ENCODE data around the gene LOC101059915.
"Not testable (repeated sequence)": the region's sequence is repeated elsewhere in the genome, so short reads cannot be mapped to it uniquely, and the experiment has no call there.

The LOC101059915 gene

GRCh38 chrX:71664202-71664601, 3.1 kb upstream of the LOC101059915 start:
- H3K4me1 ChIP-seq (ENCODE audit: control insufficient read depth, insufficient read depth, low read length); H3K9me3 ChIP-seq (ENCODE audit: control insufficient read depth, insufficient read depth, low read depth, low read length); H3K4me3 ChIP-seq (ENCODE audit: low read depth, low read length); POLR2A ChIA-PET; H3K36me3 ChIP-seq (ENCODE audit: control insufficient read depth in 2 of 2, insufficient read depth in 1 of 2, low read length in 2 of 2); H3K27ac ChIP-seq (ENCODE audit: extremely low read depth, low read depth, low read length): not testable (repeated sequence)
- peak; percentile 56 for TF ChIP-seq ZNF654 (tag by site-specific recombination; IDR thresholded peaks at IDR 0.05; ENCODE audit: low read depth)
- TF ChIP-seq ZNF341 (tag by site-specific recombination; IDR thresholded peaks at IDR 0.05; ENCODE audit: low read depth), result 0 out of 2 replicates have a peak, but pooled peaks have one; percentile 39
- TF ChIP-seq CTCF (tag by site-specific recombination; IDR thresholded peaks at IDR 0.05), result peak; percentile 73
- TF ChIP-seq GLIS2 (tag by site-specific recombination; IDR thresholded peaks at IDR 0.05), result 0 out of 2 replicates have a peak, but pooled peaks have one; percentile 24
- CTCF ChIA-PET, result interaction anchor here (0.7 to 1.0 kb wide), 3 partner anchors 26 to 199 kb away, joined by 3 to 4 read pairs (median 3); no protein-coding TSS in a partner anchor

- CTCF ChIA-PET, result interaction anchor here (1.0 kb wide), 1 partner anchor 27 kb away, joined by 3 read pairs; no protein-coding TSS in a partner anchor
- Histone ChIP-seq H3K4me1 (ENCODE audit: control insufficient read depth, insufficient read depth, low read length) (no peaks in the 10 kb centered on the region), H3K9me3 (ENCODE audit: control insufficient read depth, insufficient read depth, low read depth, low read length) (no peaks in the 10 kb centered on the region), H3K4me3 (ENCODE audit: low read depth, low read length) (no peak overlapping the region), H3K36me3 (ENCODE audit: control insufficient read depth in 2 of 2, insufficient read depth in 1 of 2, low read length in 2 of 2) (no peaks in the 10 kb centered on the region), H3K27ac (ENCODE audit: extremely low read depth, low read depth, low read length) (no peak overlapping the region)
- no peak for TF ChIP-seq ZNF394 (tag by site-specific recombination; IDR thresholded peaks at IDR 0.05; ENCODE audit: borderline replicate concordance)
- TF ChIP-seq ZSCAN16 (tag by site-specific recombination; IDR thresholded peaks at IDR 0.05), result no peak
- no peak for TF ChIP-seq ZBTB1 (tag by site-specific recombination; IDR thresholded peaks at IDR 0.05)
- TF ChIP-seq ZBTB48 (tag by site-specific recombination; IDR thresholded peaks at IDR 0.05), result no peak
- TF ChIP-seq ZBTB44 (tag by site-specific recombination; IDR thresholded peaks at IDR 0.05), result no peak
- TF ChIP-seq ZNF514 (tag by site-specific recombination; IDR thresholded peaks at IDR 0.05), result no peak
- TF ChIP-seq ZNF654 (tag by site-specific recombination; IDR thresholded peaks at IDR 0.05; ENCODE audit: low read depth), result no peak
- no peak for TF ChIP-seq ZNF140 (tag by site-specific recombination; IDR thresholded peaks at IDR 0.05)
- no peak for TF ChIP-seq ZBTB11 (tag by site-specific recombination; conservative IDR thresholded peaks at IDR 0.05; ENCODE audit: low read depth)
- TF ChIP-seq ZNF580 (tag by site-specific recombination; IDR thresholded peaks at IDR 0.05), result no peak
- no peak for TF ChIP-seq ZBTB10 (tag by site-specific recombination; IDR thresholded peaks at IDR 0.05)
- TF ChIP-seq ZNF830 (tag by site-specific recombination; IDR thresholded peaks at IDR 0.05; ENCODE audit: low read depth), result no peak
- TF ChIP-seq ZNF548 (tag by site-specific recombination; IDR thresholded peaks at IDR 0.05), result no peak
- no peak for TF ChIP-seq ZNF214 (tag by site-specific recombination; IDR thresholded peaks at IDR 0.05; ENCODE audit: borderline replicate concordance)
- no peak for TF ChIP-seq ZNF623 (tag by site-specific recombination; IDR thresholded peaks at IDR 0.05)
- POLR2A ChIA-PET, result no interaction called here
Measured at GRCh38 chrX:71664889-71665491, 2.4 kb upstream of the LOC101059915 start.

Data from HEK293 (cell line).